Glutamatergic neuron (in vitro differentiated cells): Measurements from ENCODE around the gene RIN2. TPM values are rescaled to one million over a fixed set of nuclear protein-coding genes. Genes with fewer than 3 reads are reported as not detected.
"Not testable (repeated sequence)": the region's sequence is repeated elsewhere in the genome, so short reads cannot be mapped to it uniquely, and the experiment has no call there.

Experiments
- DNase-seq: peaks from one replicate; pipeline ENCODE4 v3.0.0; 2022
- H3K27ac Mint-ChIP-seq: one replicate; pipeline ENCODE4 v1.8.0; 2020; ENCODE audit warnings: mild to moderate bottlenecking, mixed read lengths, inconsistent platforms; ENCODE audit not compliant: unreplicated experiment
- H3K27me3 Mint-ChIP-seq: one replicate; pipeline ENCODE4 v1.8.0; 2020; ENCODE audit warnings: mild to moderate bottlenecking, moderate library complexity, mixed read lengths, inconsistent platforms; ENCODE audit not compliant: unreplicated experiment
- H3K36me3 Mint-ChIP-seq: one replicate; pipeline ENCODE4 v1.8.0; 2020; ENCODE audit warnings: mild to moderate bottlenecking, mixed read lengths, inconsistent platforms; ENCODE audit not compliant: unreplicated experiment
- H3K4me1 Mint-ChIP-seq: one replicate; pipeline ENCODE4 v1.8.0; 2020; ENCODE audit warnings: mild to moderate bottlenecking, low read depth, mixed read lengths, inconsistent platforms; ENCODE audit not compliant: unreplicated experiment
- H3K4me3 Mint-ChIP-seq: one replicate; pipeline ENCODE4 v1.8.0; 2020; ENCODE audit warnings: mild to moderate bottlenecking, mixed read lengths, inconsistent platforms; ENCODE audit not compliant: unreplicated experiment
- H3K9me3 Mint-ChIP-seq: one replicate; pipeline ENCODE4 v1.8.0; 2020; ENCODE audit warnings: mild to moderate bottlenecking, moderate library complexity, mixed read lengths, inconsistent platforms; ENCODE audit not compliant: unreplicated experiment
- CTCF ChIP-seq: fragments of 200-600 bp; sonication (generic); IDR thresholded peaks from one replicate; pipeline ENCODE4 v1.5.0; 2021; ENCODE audit not compliant: partially characterized antibody, unreplicated experiment
- total RNA-seq: library from RNA; stranded (reverse); fragmentation: NEBNext Ultra II Directional; extraction: Animal tissue kit (Norgen Biotek cat#: 25700); gene quantifications from one replicate; pipeline ENCODE4 v1.2.1, GENCODE V29; 2021; ENCODE audit not compliant: unreplicated experiment

Gene RIN2
- total RNA-seq, 1 donor from 2014 or later = 108 TPM

GRCh38 chr20:19793716-19794115, 35.7 kb downstream of the RIN2 start:
- TF ChIP-seq CTCF = no peak
- no peaks in the 10 kb centered on the region for H3K27me3 Mint-ChIP-seq
- H3K9me3 Mint-ChIP-seq = peaks cover 5% of the 10 kb centered on the region
- H3K4me3 Mint-ChIP-seq = no peak overlapping the region
- no peak overlapping the region for H3K27ac Mint-ChIP-seq
- peaks cover 22% of the 10 kb centered on the region for H3K4me1 Mint-ChIP-seq
- DNase-seq = no peak
- peaks cover 10% of the 10 kb centered on the region for H3K36me3 Mint-ChIP-seq

GRCh38 chr20:19794941-19795340, 36.9 kb downstream of the RIN2 start:
- peaks cover 13% of the 10 kb centered on the region for H3K36me3 Mint-ChIP-seq
- peaks cover 15% of the 10 kb centered on the region for H3K4me1 Mint-ChIP-seq
- no peak for TF ChIP-seq CTCF
- no peak overlapping the region for H3K4me3 Mint-ChIP-seq
- no peak for DNase-seq
- peaks cover 2% of the 10 kb centered on the region for H3K27me3 Mint-ChIP-seq
- no peak overlapping the region for H3K27ac Mint-ChIP-seq
- peaks cover 2% of the 10 kb centered on the region for H3K9me3 Mint-ChIP-seq

- DNase-seq = no peak
- Mint-ChIP-seq H3K4me3 (no peak overlapping the region), H3K27ac (no peak overlapping the region), H3K27me3 (peaks cover 2% of the 10 kb centered on the region), H3K36me3 (peaks cover 28% of the 10 kb centered on the region), H3K9me3 (peaks cover 5% of the 10 kb centered on the region), H3K4me1 (peaks cover 8% of the 10 kb centered on the region)
- no peak for TF ChIP-seq CTCF
Measured at GRCh38 chr20:19799325-19799724, 41.3 kb downstream of the RIN2 start.

GRCh38 chr20:19802099-19802491, 44.0 kb downstream of the RIN2 start:
- no peak for DNase-seq
- Mint-ChIP-seq H3K36me3 (peaks cover 41% of the 10 kb centered on the region), H3K4me1 (no peaks in the 10 kb centered on the region), H3K4me3 (no peak overlapping the region), H3K9me3 (peaks cover 7% of the 10 kb centered on the region), H3K27ac (no peak overlapping the region), H3K27me3 (peaks cover 2% of the 10 kb centered on the region)
- no peak for TF ChIP-seq CTCF

- TF ChIP-seq CTCF = no peak
- H3K4me3 Mint-ChIP-seq = no peak overlapping the region
- no peak overlapping the region for H3K27ac Mint-ChIP-seq
- H3K36me3 Mint-ChIP-seq = peaks cover 41% of the 10 kb centered on the region
- H3K4me1 Mint-ChIP-seq = no peaks in the 10 kb centered on the region
- H3K27me3 Mint-ChIP-seq = peaks cover 2% of the 10 kb centered on the region
- no peak for DNase-seq
- peaks cover 7% of the 10 kb centered on the region for H3K9me3 Mint-ChIP-seq
Measured at GRCh38 chr20:19802492-19803158, 44.6 kb downstream of the RIN2 start.

GRCh38 chr20:19806276-19806675, 48.2 kb downstream of the RIN2 start:
- not testable (repeated sequence) for DNase-seq, H3K27me3 Mint-ChIP-seq, H3K9me3 Mint-ChIP-seq, H3K4me3 Mint-ChIP-seq, H3K27ac Mint-ChIP-seq, H3K4me1 Mint-ChIP-seq
- peaks cover 42% of the 10 kb centered on the region for H3K36me3 Mint-ChIP-seq
